K562 (cell line): ENCODE results near the gene CHN1. TPM values are rescaled to one million over a fixed set of nuclear protein-coding genes. Genes with fewer than 3 reads are reported as not detected.

ENCODE experiments used
- CSDE1 ChIP-seq, 2 experiments: fragments of 450-650 bp; IDR thresholded peaks; 2 replicates each; pipeline ENCODE4 v1.6.1; 2016; ENCODE audit warnings: mild to moderate bottlenecking in 1 of 2
- ESRRA ChIP-seq: fragments of 450-650 bp; IDR thresholded peaks from 2 replicates; pipeline ENCODE4 v1.6.1; 2014; ENCODE audit warnings: low read depth, mild to moderate bottlenecking, moderate library complexity, borderline replicate concordance
- HDAC3 ChIP-seq: fragments of 450-650 bp; IDR thresholded peaks from 2 replicates; pipeline ENCODE4 v1.6.1; 2018; ENCODE audit warnings: borderline replicate concordance, mild to moderate bottlenecking, moderate library complexity; ENCODE audit not compliant: partially characterized antibody
- NONO ChIP-seq, 2 experiments: fragments of 200-400 bp in 1 of 2; fragments of 450-650 bp in 1 of 2; formaldehyde crosslinking in 1 of 2; IDR thresholded peaks; 2 replicates each; pipeline ENCODE4 v1.6.1; 2017; ENCODE audit warnings: low read depth in 2 of 2, mild to moderate bottlenecking in 2 of 2, moderate library complexity in 2 of 2, low read length in 1 of 2
- PHF20 ChIP-seq: fragments of 450-650 bp; IDR thresholded peaks from 2 replicates; pipeline ENCODE4 v1.6.1; 2018; ENCODE audit not compliant: partially characterized antibody
- RBBP5 ChIP-seq: fragments of 200-600 bp; sonication (generic); IDR thresholded peaks from 2 replicates; pipeline ENCODE4 v1.6.1; 2012; ENCODE audit warnings: borderline replicate concordance, mild to moderate bottlenecking, low read length, control low read depth, inconsistent platforms; ENCODE audit not compliant: insufficient read depth, poor library complexity, severe bottlenecking
- ZNF766 ChIP-seq: fragments of 200-800 bp; sonication (Bioruptor generic); conservative IDR thresholded peaks from 2 replicates; pipeline ENCODE4 v1.6.1; 2016; ENCODE audit warnings: missing genetic modification characterization, missing compliant biosample characterization
- polyA plus RNA-seq, 8 experiments: library from polyadenylated mRNA; depleted of rRNA in 4 of 8; stranded (reverse) in 5 of 8; unstranded in 3 of 8; fragments of >200 nt; fragmentation: Nextera tagmentation in 2 of 8; fragmentation: Illumina TruSeq in 1 of 8; extraction: Ambion mirVana in 2 of 8; extraction: Trizol in 1 of 8; gene quantifications; 2 replicates each; pipeline versions ENCODE4 v1.2.1 to v1.2.3, GENCODE V29; 2011 to 2014; ENCODE audit warnings: inconsistent platforms in 1 of 8, missing spikeins in 1 of 8
- total RNA-seq, 7 experiments: library from RNA; depleted of rRNA in 6 of 7; stranded (reverse); fragments of >200 nt in 6 of 7; fragmentation: Illumina TruSeq in 2 of 7; extraction: Trizol in 2 of 7; gene quantifications; 2 replicates each; pipeline versions ENCODE4 v1.2.1 to v1.2.3, GENCODE V29; 2011 to 2021; ENCODE audit warnings: low replicate concordance in 1 of 7
- TF ChIP-seq, protein P1 (sequence below), 2 experiments: fragments of 450-650 bp; formaldehyde crosslinking in 1 of 2; IDR thresholded peaks; 2 replicates each; pipeline versions ENCODE4 v1.4.0 to v1.6.1; 2014 to 2020; ENCODE audit warnings: mild to moderate bottlenecking in 2 of 2, borderline replicate concordance in 1 of 2, low read depth in 1 of 2
- TF ChIP-seq, protein P2 (sequence below): IDR thresholded peaks from 2 replicates; pipeline ENCODE4 v1.6.1; 2014; ENCODE audit warnings: antibody characterized with exemption
- TF ChIP-seq, protein P3 (sequence below): fragments of 150-350 bp; IDR thresholded peaks from 2 replicates; pipeline ENCODE4 v1.6.1; 2014; ENCODE audit warnings: low read depth, mild to moderate bottlenecking, low read length, borderline replicate concordance

CHN1 gene
- total and polyA plus RNA-seq, 9 of the 15 experiments (the other 6 are each of a cell fraction or from before 2014, with no cell fraction given) = 0.17 to 2.0 (median 0.87) TPM

DNA sequence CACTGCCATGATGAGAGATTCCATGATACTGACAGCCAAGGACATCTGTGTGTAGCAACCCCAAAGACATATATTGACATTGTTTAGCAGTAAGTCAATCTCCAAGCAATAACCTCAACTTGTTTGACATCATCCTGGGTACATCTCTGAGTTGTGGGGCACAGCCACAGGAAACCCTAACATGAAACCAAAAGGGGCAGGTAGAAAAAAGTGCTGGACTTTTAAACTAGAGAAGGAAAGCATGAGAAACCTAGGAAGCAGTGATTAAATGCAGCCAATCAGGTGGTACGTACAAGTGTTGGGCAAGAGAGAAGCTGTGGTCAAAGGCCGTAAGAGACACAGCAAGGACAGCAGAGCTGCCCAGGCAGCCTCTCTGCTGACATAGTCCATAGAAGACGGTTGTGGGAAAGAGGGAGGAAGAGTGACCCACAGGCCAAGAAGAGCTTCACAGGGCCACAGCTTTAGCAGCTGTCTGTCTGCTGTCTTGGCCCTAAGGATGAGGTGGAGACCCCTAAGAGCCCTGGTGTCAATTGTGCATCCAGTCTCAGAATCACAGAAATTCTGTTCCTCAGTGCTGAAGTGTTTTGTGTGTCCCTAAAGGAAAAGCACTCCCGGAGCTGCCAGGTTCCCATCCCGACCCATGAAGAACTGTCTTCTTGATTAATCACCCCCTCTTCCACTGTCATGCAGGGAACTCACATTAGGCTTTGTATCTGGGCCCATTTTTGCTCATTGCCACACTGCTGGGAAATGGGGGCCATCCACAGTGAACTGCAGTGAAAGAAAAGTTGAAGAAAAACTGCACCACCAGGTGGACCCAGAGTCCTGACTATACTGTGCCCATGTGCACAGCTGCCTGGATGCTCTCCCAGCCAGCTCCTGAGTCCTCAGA lies 25.4 kb upstream of the CHN1 start (continued):
- TF ChIP-seq, protein P1, sequence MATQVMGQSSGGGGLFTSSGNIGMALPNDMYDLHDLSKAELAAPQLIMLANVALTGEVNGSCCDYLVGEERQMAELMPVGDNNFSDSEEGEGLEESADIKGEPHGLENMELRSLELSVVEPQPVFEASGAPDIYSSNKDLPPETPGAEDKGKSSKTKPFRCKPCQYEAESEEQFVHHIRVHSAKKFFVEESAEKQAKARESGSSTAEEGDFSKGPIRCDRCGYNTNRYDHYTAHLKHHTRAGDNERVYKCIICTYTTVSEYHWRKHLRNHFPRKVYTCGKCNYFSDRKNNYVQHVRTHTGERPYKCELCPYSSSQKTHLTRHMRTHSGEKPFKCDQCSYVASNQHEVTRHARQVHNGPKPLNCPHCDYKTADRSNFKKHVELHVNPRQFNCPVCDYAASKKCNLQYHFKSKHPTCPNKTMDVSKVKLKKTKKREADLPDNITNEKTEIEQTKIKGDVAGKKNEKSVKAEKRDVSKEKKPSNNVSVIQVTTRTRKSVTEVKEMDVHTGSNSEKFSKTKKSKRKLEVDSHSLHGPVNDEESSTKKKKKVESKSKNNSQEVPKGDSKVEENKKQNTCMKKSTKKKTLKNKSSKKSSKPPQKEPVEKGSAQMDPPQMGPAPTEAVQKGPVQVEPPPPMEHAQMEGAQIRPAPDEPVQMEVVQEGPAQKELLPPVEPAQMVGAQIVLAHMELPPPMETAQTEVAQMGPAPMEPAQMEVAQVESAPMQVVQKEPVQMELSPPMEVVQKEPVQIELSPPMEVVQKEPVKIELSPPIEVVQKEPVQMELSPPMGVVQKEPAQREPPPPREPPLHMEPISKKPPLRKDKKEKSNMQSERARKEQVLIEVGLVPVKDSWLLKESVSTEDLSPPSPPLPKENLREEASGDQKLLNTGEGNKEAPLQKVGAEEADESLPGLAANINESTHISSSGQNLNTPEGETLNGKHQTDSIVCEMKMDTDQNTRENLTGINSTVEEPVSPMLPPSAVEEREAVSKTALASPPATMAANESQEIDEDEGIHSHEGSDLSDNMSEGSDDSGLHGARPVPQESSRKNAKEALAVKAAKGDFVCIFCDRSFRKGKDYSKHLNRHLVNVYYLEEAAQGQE (IDR thresholded peaks at IDR 0.05; ENCODE audit: borderline replicate concordance) = peak; percentile 50; the same call in 1 of the 2 replicates
- TF ChIP-seq, protein P1 (CRISPR knock-in tag; IDR thresholded peaks at IDR 0.05; ENCODE audit: low read depth) = no peak
- TF ChIP-seq CSDE1 (IDR thresholded peaks at IDR 0.05) = no peak
- TF ChIP-seq ZNF766 (CRISPR knock-in tag) = no peak
- TF ChIP-seq, protein P2, sequence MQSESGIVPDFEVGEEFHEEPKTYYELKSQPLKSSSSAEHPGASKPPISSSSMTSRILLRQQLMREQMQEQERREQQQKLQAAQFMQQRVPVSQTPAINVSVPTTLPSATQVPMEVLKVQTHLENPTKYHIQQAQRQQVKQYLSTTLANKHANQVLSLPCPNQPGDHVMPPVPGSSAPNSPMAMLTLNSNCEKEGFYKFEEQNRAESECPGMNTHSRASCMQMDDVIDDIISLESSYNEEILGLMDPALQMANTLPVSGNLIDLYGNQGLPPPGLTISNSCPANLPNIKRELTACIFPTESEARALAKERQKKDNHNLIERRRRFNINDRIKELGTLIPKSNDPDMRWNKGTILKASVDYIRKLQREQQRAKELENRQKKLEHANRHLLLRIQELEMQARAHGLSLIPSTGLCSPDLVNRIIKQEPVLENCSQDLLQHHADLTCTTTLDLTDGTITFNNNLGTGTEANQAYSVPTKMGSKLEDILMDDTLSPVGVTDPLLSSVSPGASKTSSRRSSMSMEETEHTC = no peak
- no peak for TF ChIP-seq NONO (IDR thresholded peaks at IDR 0.05; ENCODE audit: low read depth in 2 of 2, low read length in 1 of 2)
- no peak for TF ChIP-seq ESRRA
- no peak for TF ChIP-seq PHF20
- TF ChIP-seq, protein P3, sequence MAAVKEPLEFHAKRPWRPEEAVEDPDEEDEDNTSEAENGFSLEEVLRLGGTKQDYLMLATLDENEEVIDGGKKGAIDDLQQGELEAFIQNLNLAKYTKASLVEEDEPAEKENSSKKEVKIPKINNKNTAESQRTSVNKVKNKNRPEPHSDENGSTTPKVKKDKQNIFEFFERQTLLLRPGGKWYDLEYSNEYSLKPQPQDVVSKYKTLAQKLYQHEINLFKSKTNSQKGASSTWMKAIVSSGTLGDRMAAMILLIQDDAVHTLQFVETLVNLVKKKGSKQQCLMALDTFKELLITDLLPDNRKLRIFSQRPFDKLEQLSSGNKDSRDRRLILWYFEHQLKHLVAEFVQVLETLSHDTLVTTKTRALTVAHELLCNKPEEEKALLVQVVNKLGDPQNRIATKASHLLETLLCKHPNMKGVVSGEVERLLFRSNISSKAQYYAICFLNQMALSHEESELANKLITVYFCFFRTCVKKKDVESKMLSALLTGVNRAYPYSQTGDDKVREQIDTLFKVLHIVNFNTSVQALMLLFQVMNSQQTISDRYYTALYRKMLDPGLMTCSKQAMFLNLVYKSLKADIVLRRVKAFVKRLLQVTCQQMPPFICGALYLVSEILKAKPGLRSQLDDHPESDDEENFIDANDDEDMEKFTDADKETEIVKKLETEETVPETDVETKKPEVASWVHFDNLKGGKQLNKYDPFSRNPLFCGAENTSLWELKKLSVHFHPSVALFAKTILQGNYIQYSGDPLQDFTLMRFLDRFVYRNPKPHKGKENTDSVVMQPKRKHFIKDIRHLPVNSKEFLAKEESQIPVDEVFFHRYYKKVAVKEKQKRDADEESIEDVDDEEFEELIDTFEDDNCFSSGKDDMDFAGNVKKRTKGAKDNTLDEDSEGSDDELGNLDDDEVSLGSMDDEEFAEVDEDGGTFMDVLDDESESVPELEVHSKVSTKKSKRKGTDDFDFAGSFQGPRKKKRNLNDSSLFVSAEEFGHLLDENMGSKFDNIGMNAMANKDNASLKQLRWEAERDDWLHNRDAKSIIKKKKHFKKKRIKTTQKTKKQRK = no peak
- TF ChIP-seq HDAC3 = no peak
- no peak for TF ChIP-seq RBBP5
